ENCODE measurements around the gene RAP1GAP. TPM values are rescaled to one million over a fixed set of nuclear protein-coding genes. Genes with fewer than 3 reads are reported as not detected.

The RAP1GAP gene
- total RNA-seq, 8 experiments from 2014 or later: 0.31 to 22.8 (median 11.3) TPM

GRCh38 chr1:21559788-21560567, 109.2 kb downstream of the RAP1GAP start:
- WGBS, 10 experiments: 48 to 82% (median 61%) methylated on average over 2 to 5 of the region's 5 CpGs; no CpG with 5 or more reads in 3 of the 10 experiments
- in situ Hi-C loops (cut with MboI; ENCODE audit: low pct_unique_long_range_greater_than_20kb in 2 of 9, low sequenced_read_pairs in 9 of 9, unreplicated experiment in 9 of 9): loop anchor here in 1 of 9 experiments (25.0 kb wide), 1 partner anchor 198 kb away; no protein-coding TSS in a partner anchor
- Histone ChIP-seq H3K4me1 (replicated peaks in 1 of 2) (peaks cover 0 to 13% of the 10 kb centered on the region in 2 donors), H3K27ac (peak overlapping the region in 1 of 2 donors; percentile 15), H3K4me3 (no peak overlapping the region)
- ATAC-seq (replicated peaks in 6 of 8): peak in 1 of 8 experiments; percentile 27

- peak overlapping the region in 1 of 2 donors; percentile 13 for H3K27ac ChIP-seq
- H3K4me1 ChIP-seq (replicated peaks in 1 of 2): peaks cover 5 to 8% of the 10 kb centered on the region in 2 donors
- no peak for ATAC-seq (replicated peaks in 6 of 8)
- in situ Hi-C loops (cut with MboI; ENCODE audit: low pct_unique_long_range_greater_than_20kb in 2 of 9, low sequenced_read_pairs in 9 of 9, unreplicated experiment in 9 of 9): loop anchor here in 1 of 9 experiments (25.0 kb wide), 1 partner anchor 191 kb away; no protein-coding TSS in a partner anchor
- WGBS, 10 experiments: 14 to 74% (median 41%) methylated on average over 2 to 8 of the region's 8 CpGs
- no peak overlapping the region for H3K4me3 ChIP-seq
Measured at GRCh38 chr1:21553116-21553926, 115.8 kb downstream of the RAP1GAP start.

GRCh38 chr1:21552715-21553114, 116.4 kb downstream of the RAP1GAP start:
- Histone ChIP-seq H3K4me3 (no peak overlapping the region), H3K27ac (no peak overlapping the region), H3K4me1 (replicated peaks in 1 of 2) (peaks cover 5 to 10% of the 10 kb centered on the region in 2 donors)
- in situ Hi-C loops (cut with MboI; ENCODE audit: low pct_unique_long_range_greater_than_20kb in 2 of 9, low sequenced_read_pairs in 9 of 9, unreplicated experiment in 9 of 9): loop anchor here in 1 of 9 experiments (25.0 kb wide), 1 partner anchor 190 kb away; no protein-coding TSS in a partner anchor
- WGBS, 10 experiments: 0 to 85% (median 64%) methylated on average over 1 of the region's 1 CpG; no CpG with 5 or more reads in 3 of the 10 experiments
- ATAC-seq (replicated peaks in 6 of 8): no peak

GRCh38 chr1:21550866-21551475, 118.2 kb downstream of the RAP1GAP start:
- Histone ChIP-seq H3K4me1 (replicated peaks in 1 of 2) (peaks cover 5 to 10% of the 10 kb centered on the region in 2 donors), H3K27ac (no peak overlapping the region), H3K4me3 (no peak overlapping the region)
- ATAC-seq (replicated peaks in 6 of 8): no peak
- in situ Hi-C loops (cut with MboI; ENCODE audit: low pct_unique_long_range_greater_than_20kb in 2 of 9, low sequenced_read_pairs in 9 of 9, unreplicated experiment in 9 of 9): loop anchor here in 1 of 9 experiments (25.0 kb wide), 1 partner anchor 189 kb away; no protein-coding TSS in a partner anchor
- 78 to 91% (median 87%) methylated on average over 4 to 12 of the region's 12 CpGs; no CpG with 5 or more reads in 3 of the 10 experiments for WGBS, 10 experiments

- ATAC-seq (replicated peaks in 6 of 8): no peak
- Histone ChIP-seq H3K4me1 (replicated peaks in 1 of 2) (peaks cover 5 to 10% of the 10 kb centered on the region in 2 donors), H3K4me3 (no peak overlapping the region), H3K27ac (no peak overlapping the region)
- WGBS, 10 experiments: 23 to 100% (median 74%) methylated on average over 1 to 5 of the region's 5 CpGs; no CpG with 5 or more reads in 2 of the 10 experiments
- in situ Hi-C loops (cut with MboI; ENCODE audit: low pct_unique_long_range_greater_than_20kb in 2 of 9, low sequenced_read_pairs in 9 of 9, unreplicated experiment in 9 of 9): loop anchor here in 1 of 9 experiments (25.0 kb wide), 1 partner anchor 188 kb away; no protein-coding TSS in a partner anchor
Measured at GRCh38 chr1:21550097-21550496, 119.1 kb downstream of the RAP1GAP start.

- in situ Hi-C loops (cut with MboI; ENCODE audit: low pct_unique_long_range_greater_than_20kb in 2 of 9, low sequenced_read_pairs in 9 of 9, unreplicated experiment in 9 of 9): no loop called here
- 7 to 100% (median 90%) methylated on average over 1 to 5 of the region's 11 CpGs; no CpG with 5 or more reads in 7 of the 10 experiments for WGBS, 10 experiments
- no peak overlapping the region for H3K27ac ChIP-seq
- ATAC-seq (replicated peaks in 6 of 8): peak in 5 of 8 experiments; percentile 61 to 91 (median 87)
- H3K4me3 ChIP-seq: no peak overlapping the region
- H3K4me1 ChIP-seq (replicated peaks in 1 of 2): peaks cover 0 to 2% of the 10 kb centered on the region in 2 donors
Measured at GRCh38 chr1:21547876-21548275, 121.3 kb downstream of the RAP1GAP start.

Other genes with a start within 250 kb of the RAP1GAP start
- 10 to 100 TPM in 5 of 8 experiments, 1 to 10 TPM in 3; 5.0 to 18.1 (median 10.7) TPM for gene NBPF3, start 229.2 kb downstream of the RAP1GAP start, total RNA-seq
- gene ALPL, start 159.9 kb downstream of the RAP1GAP start, total RNA-seq: 10 to 100 TPM in 1 of 8 experiments, 1 to 10 TPM in 4, under 1 TPM in 3; 0.25 to 19.7 (median 3.0) TPM
- 10 to 100 TPM; 34.1 to 84.9 (median 54.9) TPM for gene USP48, start 113.8 kb upstream of the RAP1GAP start, total RNA-seq
- 1 to 10 TPM in 6 of 8 experiments, under 1 TPM in 2; 0.71 to 3.4 (median 1.4) TPM for gene LDLRAD2, start 142.9 kb upstream of the RAP1GAP start, total RNA-seq